HFFc6 (cell line): Measurements from ENCODE around the gene PAK2. TPM values are rescaled to one million over a fixed set of nuclear protein-coding genes. Genes with fewer than 3 reads are reported as not detected.

Experiments
- DNase-seq: peaks from one replicate; pipeline ENCODE4 v3.0.0-alpha.2; 2018
- H3K27ac Mint-ChIP-seq: 2 replicates; pipeline ENCODE4 v1.8.0; 2020; ENCODE audit warnings: mild to moderate bottlenecking, mixed read lengths
- H3K27me3 Mint-ChIP-seq: 2 replicates; pipeline ENCODE4 v1.8.0; 2021; ENCODE audit warnings: mild to moderate bottlenecking, moderate library complexity, mixed read lengths; ENCODE audit not compliant: insufficient read depth
- H3K36me3 Mint-ChIP-seq: 2 replicates; pipeline ENCODE4 v1.8.0; 2021; ENCODE audit warnings: low read depth, mixed read lengths
- H3K4me1 Mint-ChIP-seq: 2 replicates; pipeline ENCODE4 v1.8.0; 2020; ENCODE audit warnings: low read depth, mixed read lengths
- H3K4me3 Mint-ChIP-seq: 2 replicates; pipeline ENCODE4 v1.8.0; 2020; ENCODE audit warnings: mild to moderate bottlenecking, moderate library complexity, mixed read lengths
- H3K9me3 Mint-ChIP-seq: 2 replicates; pipeline ENCODE4 v1.8.0; 2020; ENCODE audit warnings: mild to moderate bottlenecking, mixed read lengths
- total RNA-seq, 6 experiments: library from RNA; stranded (reverse); fragmentation: NEBNext Ultra II Directional; extraction: Animal tissue kit (Norgen Biotek cat#: 25700); gene quantifications; 2 replicates in 1 of 6; 3 replicates in 5 of 6; pipeline ENCODE4 v1.2.3, GENCODE V29; 2021
- TF ChIP-seq, protein P1 (sequence below): fragments of 200-600 bp; sonication (generic); IDR thresholded peaks from 2 replicates; pipeline ENCODE4 v1.5.0; 2021; ENCODE audit warnings: antibody characterized with exemption, mild to moderate bottlenecking

Gene PAK2
- total RNA-seq, 6 experiments from 2014 or later = 63.9 to 78.0 (median 69.4) TPM

DNA sequence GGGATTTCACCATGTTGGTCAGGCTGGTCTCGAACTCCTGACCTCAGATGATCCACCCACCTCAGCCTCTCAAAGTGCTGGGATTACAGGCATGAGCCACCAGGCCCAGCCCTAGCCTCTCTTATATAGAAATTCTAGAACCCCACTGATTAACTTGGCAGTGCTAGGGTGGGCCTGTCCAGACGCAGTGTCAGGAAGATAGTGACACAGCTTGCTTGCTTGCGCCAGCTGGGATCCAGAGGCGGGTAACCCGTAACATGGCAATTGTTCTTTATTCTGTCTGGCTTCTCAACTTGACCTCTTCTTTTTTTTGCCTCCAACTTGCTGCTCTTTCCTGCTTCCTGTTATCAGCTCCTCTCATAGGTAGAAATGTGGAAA, 43.8 kb upstream of the PAK2 start:
- no peak overlapping the region for H3K4me3 Mint-ChIP-seq
- DNase-seq = no peak
- H3K27me3 Mint-ChIP-seq = peaks cover 14% of the 10 kb centered on the region
- no peaks in the 10 kb centered on the region for H3K9me3 Mint-ChIP-seq
- no peaks in the 10 kb centered on the region for H3K36me3 Mint-ChIP-seq
- H3K27ac Mint-ChIP-seq = no peak overlapping the region
- no peaks in the 10 kb centered on the region for H3K4me1 Mint-ChIP-seq
- TF ChIP-seq, protein P1, sequence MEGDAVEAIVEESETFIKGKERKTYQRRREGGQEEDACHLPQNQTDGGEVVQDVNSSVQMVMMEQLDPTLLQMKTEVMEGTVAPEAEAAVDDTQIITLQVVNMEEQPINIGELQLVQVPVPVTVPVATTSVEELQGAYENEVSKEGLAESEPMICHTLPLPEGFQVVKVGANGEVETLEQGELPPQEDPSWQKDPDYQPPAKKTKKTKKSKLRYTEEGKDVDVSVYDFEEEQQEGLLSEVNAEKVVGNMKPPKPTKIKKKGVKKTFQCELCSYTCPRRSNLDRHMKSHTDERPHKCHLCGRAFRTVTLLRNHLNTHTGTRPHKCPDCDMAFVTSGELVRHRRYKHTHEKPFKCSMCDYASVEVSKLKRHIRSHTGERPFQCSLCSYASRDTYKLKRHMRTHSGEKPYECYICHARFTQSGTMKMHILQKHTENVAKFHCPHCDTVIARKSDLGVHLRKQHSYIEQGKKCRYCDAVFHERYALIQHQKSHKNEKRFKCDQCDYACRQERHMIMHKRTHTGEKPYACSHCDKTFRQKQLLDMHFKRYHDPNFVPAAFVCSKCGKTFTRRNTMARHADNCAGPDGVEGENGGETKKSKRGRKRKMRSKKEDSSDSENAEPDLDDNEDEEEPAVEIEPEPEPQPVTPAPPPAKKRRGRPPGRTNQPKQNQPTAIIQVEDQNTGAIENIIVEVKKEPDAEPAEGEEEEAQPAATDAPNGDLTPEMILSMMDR = no peak

DNA sequence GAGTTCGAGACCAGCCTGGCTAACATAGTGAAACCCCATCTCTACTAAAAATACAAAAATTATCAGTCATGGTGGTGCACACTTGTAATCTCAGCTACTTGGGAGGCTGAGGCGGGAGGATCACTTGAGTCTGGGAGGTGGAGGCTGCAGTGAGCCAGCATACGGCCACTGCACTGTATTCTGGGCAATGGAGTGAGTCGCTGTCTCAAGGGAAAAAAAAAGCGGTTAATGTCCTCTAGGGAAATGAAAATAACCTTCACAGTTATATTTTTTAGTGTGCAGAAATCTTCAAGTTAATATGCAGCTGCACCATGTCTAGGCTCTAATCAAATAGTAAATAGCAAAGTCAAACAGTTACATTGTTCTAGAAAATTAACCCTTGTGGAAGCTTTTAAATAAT, 42.4 kb upstream of the PAK2 start:
- Mint-ChIP-seq H3K36me3 (no peaks in the 10 kb centered on the region), H3K27me3 (peaks cover 8% of the 10 kb centered on the region; the same call in 1 of the 2 replicates), H3K4me3 (no peak overlapping the region), H3K27ac (no peak overlapping the region), H3K4me1 (no peaks in the 10 kb centered on the region), H3K9me3 (no peaks in the 10 kb centered on the region)
- TF ChIP-seq, protein P1 = no peak
- DNase-seq = no peak

DNA sequence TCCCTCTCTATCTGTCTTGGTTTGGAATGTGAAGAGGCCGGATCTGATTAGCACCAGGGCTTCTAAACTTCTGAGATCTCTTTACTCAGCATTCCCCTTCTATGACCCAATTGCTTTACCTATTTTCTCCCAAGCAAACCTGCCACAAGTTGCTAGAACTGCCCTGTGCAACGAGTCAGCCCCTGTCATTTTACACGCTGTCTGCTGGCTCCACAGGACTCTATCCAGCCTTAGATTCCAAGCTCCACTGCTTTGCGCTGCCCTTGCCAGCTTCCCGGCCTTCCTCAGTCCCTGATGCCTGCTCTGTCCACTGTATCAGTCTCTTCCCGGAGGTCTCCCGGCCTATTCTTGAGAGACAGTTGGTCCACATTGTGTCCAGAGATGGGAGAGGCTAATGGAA, 39.9 kb upstream of the PAK2 start:
- no peak for DNase-seq
- no peak overlapping the region for H3K4me3 Mint-ChIP-seq
- H3K27me3 Mint-ChIP-seq = peaks cover 11% of the 10 kb centered on the region; the same call in 1 of the 2 replicates
- peaks cover 4% of the 10 kb centered on the region; the same call in 1 of the 2 replicates for H3K36me3 Mint-ChIP-seq
- H3K9me3 Mint-ChIP-seq = no peaks in the 10 kb centered on the region
- TF ChIP-seq, protein P1 = no peak
- no peak overlapping the region for H3K27ac Mint-ChIP-seq
- H3K4me1 Mint-ChIP-seq = no peaks in the 10 kb centered on the region

DNA sequence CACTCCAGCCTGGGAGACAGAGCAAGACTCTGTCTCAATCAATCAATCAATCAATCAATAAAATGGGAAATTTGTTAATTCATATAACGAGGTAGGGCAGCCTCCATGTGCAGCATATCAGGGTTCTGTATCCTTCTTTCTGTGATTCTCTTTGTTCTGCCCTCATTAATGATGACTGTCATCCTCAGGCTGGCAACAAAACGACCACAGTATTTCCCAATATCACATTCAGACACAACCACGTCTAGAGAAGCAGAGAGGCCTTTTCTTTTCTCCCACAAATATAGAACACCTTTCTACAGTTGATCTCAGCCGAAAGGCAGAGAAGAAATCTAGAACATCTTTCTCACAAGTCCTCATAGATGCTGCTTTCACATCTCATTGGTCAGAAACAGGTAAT, 38.9 kb upstream of the PAK2 start:
- Mint-ChIP-seq H3K4me1 (no peaks in the 10 kb centered on the region), H3K4me3 (no peak overlapping the region), H3K27me3 (peaks cover 11% of the 10 kb centered on the region; the same call in 1 of the 2 replicates), H3K9me3 (no peaks in the 10 kb centered on the region), H3K27ac (no peak overlapping the region), H3K36me3 (peaks cover 4% of the 10 kb centered on the region; the same call in 1 of the 2 replicates)
- TF ChIP-seq, protein P1 = no peak
- DNase-seq = no peak

DNA sequence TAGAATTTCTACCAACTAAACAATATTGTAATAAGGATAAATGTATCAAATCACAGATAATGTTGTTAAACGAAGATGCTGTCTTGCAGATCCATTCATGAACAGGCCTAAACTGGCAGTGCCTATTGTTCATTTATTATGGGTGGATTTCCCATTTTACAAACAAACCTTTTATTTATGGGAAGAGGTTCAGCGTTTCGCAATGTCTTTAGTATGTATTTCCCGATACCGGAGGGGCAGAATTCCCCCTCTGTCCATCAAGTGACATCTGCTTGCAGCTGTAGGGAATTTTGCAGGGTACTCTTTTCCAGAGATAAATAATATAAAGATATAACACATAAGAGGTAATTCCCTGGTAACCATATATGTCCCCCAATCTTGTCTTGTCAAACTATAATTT, 33.3 kb upstream of the PAK2 start:
- Mint-ChIP-seq H3K27me3 (peaks cover 13% of the 10 kb centered on the region; the same call in 1 of the 2 replicates), H3K4me3 (no peak overlapping the region), H3K36me3 (peaks cover 4% of the 10 kb centered on the region; the same call in 1 of the 2 replicates), H3K4me1 (peaks cover 6% of the 10 kb centered on the region), H3K27ac (no peak overlapping the region), H3K9me3 (no peaks in the 10 kb centered on the region)
- DNase-seq = no peak
- TF ChIP-seq, protein P1 = no peak

DNA sequence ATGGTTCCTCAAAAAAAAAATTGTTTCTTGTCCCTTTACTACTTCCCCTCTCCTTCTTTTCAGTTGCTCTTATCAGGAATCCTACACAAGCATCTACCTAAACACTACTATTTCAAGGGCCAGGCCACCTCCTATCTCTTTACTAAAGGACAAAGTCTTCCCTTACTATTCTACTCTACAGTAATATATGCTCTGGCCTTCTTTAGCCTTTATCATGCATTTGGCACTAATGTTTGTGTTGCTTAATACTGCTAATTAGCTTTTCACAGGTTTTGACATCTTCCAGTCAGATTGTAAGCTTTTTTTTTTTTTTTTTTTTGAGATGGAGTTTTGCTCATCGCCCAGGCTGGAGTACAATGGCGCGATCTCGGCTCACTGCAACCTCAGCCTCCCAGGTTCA, 32.9 kb upstream of the PAK2 start:
- TF ChIP-seq, protein P1 = no peak
- Mint-ChIP-seq H3K4me1 (peaks cover 10% of the 10 kb centered on the region), H3K27ac (no peak overlapping the region), H3K9me3 (no peaks in the 10 kb centered on the region), H3K36me3 (peaks cover 4% of the 10 kb centered on the region; the same call in 1 of the 2 replicates), H3K27me3 (peaks cover 10% of the 10 kb centered on the region; the same call in 1 of the 2 replicates), H3K4me3 (no peak overlapping the region)
- DNase-seq = no peak
